DOHH2 (cell line): ENCODE results near the gene DHDDS.

ENCODE experiments used
- H3F3A ChIP-seq: fragments of 200-600 bp; sonication (generic), shearing (Covaris generic); 2 replicates; pipeline ENCODE4 v1.6.0; 2016; ENCODE audit warnings: antibody characterized with exemption, mild to moderate bottlenecking; ENCODE audit not compliant: control insufficient read depth, insufficient read depth
- H3K27ac ChIP-seq: fragments of 200-600 bp; sonication (generic); 2 replicates; pipeline ENCODE4 v1.5.1; 2014; ENCODE audit warnings: low read depth, mild to moderate bottlenecking, low read length, moderate library complexity
- H3K27me3 ChIP-seq: fragments of 200-600 bp; sonication (generic); 2 replicates; pipeline ENCODE4 v1.6.1; 2014; ENCODE audit warnings: mild to moderate bottlenecking, low read length, mixed read lengths; ENCODE audit not compliant: control insufficient read depth
- H3K36me3 ChIP-seq: fragments of 200-600 bp; sonication (generic); 2 replicates; pipeline ENCODE4 v1.6.1; 2014; ENCODE audit warnings: mild to moderate bottlenecking, low read length, moderate library complexity, mixed read lengths; ENCODE audit not compliant: control insufficient read depth
- H3K4me1 ChIP-seq: fragments of 200-600 bp; sonication (generic); 2 replicates; pipeline ENCODE4 v1.6.1; 2014; ENCODE audit warnings: mild to moderate bottlenecking, low read length, mixed read lengths; ENCODE audit not compliant: control insufficient read depth
- H3K4me2 ChIP-seq: fragments of 200-600 bp; sonication (generic); 2 replicates; pipeline ENCODE4 v1.6.0; 2014; ENCODE audit warnings: mild to moderate bottlenecking, low read length, moderate library complexity
- H3K4me3 ChIP-seq: fragments of 200-600 bp; sonication (generic); 2 replicates; pipeline ENCODE4 v1.5.1; 2014; ENCODE audit warnings: mild to moderate bottlenecking, low read length, mixed read lengths
- H3K79me2 ChIP-seq: fragments of 200-600 bp; sonication (generic); 2 replicates; pipeline ENCODE4 v1.6.1; 2014; ENCODE audit warnings: mild to moderate bottlenecking, low read length, mixed read lengths; ENCODE audit not compliant: control insufficient read depth
- H3K9me2 ChIP-seq: fragments of 200-600 bp; sonication (generic); replicated peaks from 2 replicates; pipeline ENCODE4 v1.6.1; 2014; ENCODE audit warnings: mild to moderate bottlenecking, low read length, mixed read lengths; ENCODE audit not compliant: control insufficient read depth
- H3K9me3 ChIP-seq: fragments of 200-600 bp; sonication (generic); 2 replicates; pipeline ENCODE4 v1.6.1; 2014; ENCODE audit warnings: antibody characterized with exemption, low read length, mixed read lengths; ENCODE audit not compliant: control insufficient read depth, insufficient read depth
- H4K20me1 ChIP-seq: fragments of 200-600 bp; sonication (generic); 2 replicates; pipeline ENCODE4 v1.6.0; 2014; ENCODE audit warnings: low read depth, mild to moderate bottlenecking, antibody characterized with exemption, low read length, moderate library complexity; ENCODE audit not compliant: control insufficient read depth, insufficient read depth
- CTCF ChIP-seq: fragments of 200-600 bp; sonication (generic); IDR thresholded peaks from one replicate; pipeline ENCODE4 v1.5.1; 2014; ENCODE audit warnings: antibody characterized with exemption, mild to moderate bottlenecking, low read depth, low read length; ENCODE audit not compliant: poor library complexity, severe bottlenecking
- EZH2phosphoT487 ChIP-seq: fragments of 200-600 bp; sonication (generic); IDR thresholded peaks from 2 replicates; pipeline ENCODE4 v1.6.1; 2017; ENCODE audit warnings: borderline replicate concordance, mild to moderate bottlenecking, antibody characterized with exemption, low read length, moderate library complexity, mixed read lengths

DHDDS gene

DNA sequence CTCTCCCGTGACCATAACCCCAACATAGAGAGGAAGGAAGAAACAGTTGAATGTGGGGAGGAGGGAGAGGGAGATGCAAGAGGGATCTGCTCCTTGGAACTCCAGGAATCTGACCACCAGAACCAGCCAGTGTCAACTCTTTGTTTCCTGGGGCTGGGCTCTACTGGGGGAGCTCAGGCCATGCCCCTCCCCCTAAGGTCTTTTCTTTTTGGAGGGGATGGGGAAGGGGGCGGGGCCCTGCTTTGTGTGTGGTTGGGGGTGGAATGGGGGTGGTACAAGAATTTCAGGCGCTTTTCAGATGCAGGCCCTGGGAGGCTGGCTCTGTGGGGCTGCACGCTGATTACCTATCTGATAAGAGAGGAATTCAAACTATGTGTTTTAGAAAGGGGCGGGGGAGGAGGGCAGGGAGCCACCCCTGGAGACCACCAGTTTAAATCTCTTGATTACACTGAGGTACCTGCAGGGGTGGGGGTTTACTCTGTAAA is 13.2 kb upstream of the DHDDS start:
- no peaks in the 10 kb centered on the region for H4K20me1 ChIP-seq
- no peaks in the 10 kb centered on the region for H3K9me3 ChIP-seq
- TF ChIP-seq CTCF (no peak), EZH2phosphoT487 (no peak)
- H3K9me2 ChIP-seq, result no peaks in the 10 kb centered on the region
- no peaks in the 10 kb centered on the region for H3K4me1 ChIP-seq
- no peaks in the 10 kb centered on the region for H3K79me2 ChIP-seq
- H3K36me3 ChIP-seq, result no peaks in the 10 kb centered on the region
- peaks cover 34% of the 10 kb centered on the region for H3K27me3 ChIP-seq
- H3K27ac ChIP-seq, result no peak overlapping the region
- no peaks in the 10 kb centered on the region for H3F3A ChIP-seq
- H3K4me3 ChIP-seq, result no peak overlapping the region
- no peak overlapping the region for H3K4me2 ChIP-seq

GRCh38 chr1:26419494-26419893 is 12.6 kb upstream of the DHDDS start:
- Histone ChIP-seq H3K79me2 (no peaks in the 10 kb centered on the region), H3K4me2 (no peak overlapping the region), H3K27ac (no peak overlapping the region), H3K9me2 (no peaks in the 10 kb centered on the region), H3K36me3 (no peaks in the 10 kb centered on the region), H3K9me3 (no peaks in the 10 kb centered on the region), H3F3A (no peaks in the 10 kb centered on the region), H3K4me3 (no peak overlapping the region), H3K27me3 (peaks cover 28% of the 10 kb centered on the region), H4K20me1 (no peaks in the 10 kb centered on the region), H3K4me1 (no peaks in the 10 kb centered on the region)
- TF ChIP-seq EZH2phosphoT487 (no peak), CTCF (no peak)

DNA sequence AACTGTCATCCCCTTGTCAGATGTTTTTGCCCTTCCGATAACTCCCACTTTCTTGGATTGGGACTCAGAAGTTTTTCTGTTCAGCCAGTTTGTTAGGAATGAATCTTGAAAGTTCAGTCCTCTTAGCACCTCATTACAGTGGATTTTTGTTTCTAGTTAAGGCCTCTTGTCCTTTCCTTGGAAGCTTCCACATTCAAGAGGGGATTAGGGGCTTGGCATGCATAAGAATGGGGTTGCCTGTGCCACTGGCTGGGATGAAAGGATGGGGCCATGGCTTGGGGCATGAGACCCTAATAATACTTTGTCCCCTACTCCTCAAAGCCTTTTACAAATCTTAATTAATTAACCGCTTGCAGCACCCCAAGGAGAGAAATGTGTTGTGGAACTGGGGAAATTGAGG is 2.4 kb upstream of the DHDDS start:
- TF ChIP-seq EZH2phosphoT487, result no peak
- TF ChIP-seq CTCF, result no peak
- no peaks in the 10 kb centered on the region for H3K27me3 ChIP-seq
- H3K27ac ChIP-seq, result no peak overlapping the region
- H3F3A ChIP-seq, result peaks cover 5% of the 10 kb centered on the region; the same call in 1 of the 2 replicates
- no peak overlapping the region for H3K4me2 ChIP-seq
- peaks cover 28% of the 10 kb centered on the region for H3K79me2 ChIP-seq
- no peaks in the 10 kb centered on the region for H3K9me2 ChIP-seq
- H3K36me3 ChIP-seq, result peaks cover 8% of the 10 kb centered on the region
- H3K4me3 ChIP-seq, result no peak overlapping the region
- H4K20me1 ChIP-seq, result no peaks in the 10 kb centered on the region
- H3K9me3 ChIP-seq, result no peaks in the 10 kb centered on the region
- H3K4me1 ChIP-seq, result peaks cover 26% of the 10 kb centered on the region
